A549 treated with dexamethasone at 1 μM for 4 hours (cell line): ENCODE data around the gene ATG2B. TPM values are rescaled to one million over a fixed set of nuclear protein-coding genes. Genes with fewer than 3 reads are reported as not detected.

Experiments
- total RNA-seq: library from RNA; stranded (reverse); fragments of 200-300 nt; extraction: Qiagen RNA extraction; gene quantifications from 5 replicates; pipeline ENCODE4 v1.2.3, GENCODE V29; 2022

ATG2B gene, protein sequence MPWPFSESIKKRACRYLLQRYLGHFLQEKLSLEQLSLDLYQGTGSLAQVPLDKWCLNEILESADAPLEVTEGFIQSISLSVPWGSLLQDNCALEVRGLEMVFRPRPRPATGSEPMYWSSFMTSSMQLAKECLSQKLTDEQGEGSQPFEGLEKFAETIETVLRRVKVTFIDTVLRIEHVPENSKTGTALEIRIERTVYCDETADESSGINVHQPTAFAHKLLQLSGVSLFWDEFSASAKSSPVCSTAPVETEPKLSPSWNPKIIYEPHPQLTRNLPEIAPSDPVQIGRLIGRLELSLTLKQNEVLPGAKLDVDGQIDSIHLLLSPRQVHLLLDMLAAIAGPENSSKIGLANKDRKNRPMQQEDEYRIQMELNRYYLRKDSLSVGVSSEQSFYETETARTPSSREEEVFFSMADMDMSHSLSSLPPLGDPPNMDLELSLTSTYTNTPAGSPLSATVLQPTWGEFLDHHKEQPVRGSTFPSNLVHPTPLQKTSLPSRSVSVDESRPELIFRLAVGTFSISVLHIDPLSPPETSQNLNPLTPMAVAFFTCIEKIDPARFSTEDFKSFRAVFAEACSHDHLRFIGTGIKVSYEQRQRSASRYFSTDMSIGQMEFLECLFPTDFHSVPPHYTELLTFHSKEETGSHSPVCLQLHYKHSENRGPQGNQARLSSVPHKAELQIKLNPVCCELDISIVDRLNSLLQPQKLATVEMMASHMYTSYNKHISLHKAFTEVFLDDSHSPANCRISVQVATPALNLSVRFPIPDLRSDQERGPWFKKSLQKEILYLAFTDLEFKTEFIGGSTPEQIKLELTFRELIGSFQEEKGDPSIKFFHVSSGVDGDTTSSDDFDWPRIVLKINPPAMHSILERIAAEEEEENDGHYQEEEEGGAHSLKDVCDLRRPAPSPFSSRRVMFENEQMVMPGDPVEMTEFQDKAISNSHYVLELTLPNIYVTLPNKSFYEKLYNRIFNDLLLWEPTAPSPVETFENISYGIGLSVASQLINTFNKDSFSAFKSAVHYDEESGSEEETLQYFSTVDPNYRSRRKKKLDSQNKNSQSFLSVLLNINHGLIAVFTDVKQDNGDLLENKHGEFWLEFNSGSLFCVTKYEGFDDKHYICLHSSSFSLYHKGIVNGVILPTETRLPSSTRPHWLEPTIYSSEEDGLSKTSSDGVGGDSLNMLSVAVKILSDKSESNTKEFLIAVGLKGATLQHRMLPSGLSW (N-terminal part only)
- 6.7 to 9.0 TPM (median 8.5 TPM) in 5 replicates for total RNA-seq

DNA sequence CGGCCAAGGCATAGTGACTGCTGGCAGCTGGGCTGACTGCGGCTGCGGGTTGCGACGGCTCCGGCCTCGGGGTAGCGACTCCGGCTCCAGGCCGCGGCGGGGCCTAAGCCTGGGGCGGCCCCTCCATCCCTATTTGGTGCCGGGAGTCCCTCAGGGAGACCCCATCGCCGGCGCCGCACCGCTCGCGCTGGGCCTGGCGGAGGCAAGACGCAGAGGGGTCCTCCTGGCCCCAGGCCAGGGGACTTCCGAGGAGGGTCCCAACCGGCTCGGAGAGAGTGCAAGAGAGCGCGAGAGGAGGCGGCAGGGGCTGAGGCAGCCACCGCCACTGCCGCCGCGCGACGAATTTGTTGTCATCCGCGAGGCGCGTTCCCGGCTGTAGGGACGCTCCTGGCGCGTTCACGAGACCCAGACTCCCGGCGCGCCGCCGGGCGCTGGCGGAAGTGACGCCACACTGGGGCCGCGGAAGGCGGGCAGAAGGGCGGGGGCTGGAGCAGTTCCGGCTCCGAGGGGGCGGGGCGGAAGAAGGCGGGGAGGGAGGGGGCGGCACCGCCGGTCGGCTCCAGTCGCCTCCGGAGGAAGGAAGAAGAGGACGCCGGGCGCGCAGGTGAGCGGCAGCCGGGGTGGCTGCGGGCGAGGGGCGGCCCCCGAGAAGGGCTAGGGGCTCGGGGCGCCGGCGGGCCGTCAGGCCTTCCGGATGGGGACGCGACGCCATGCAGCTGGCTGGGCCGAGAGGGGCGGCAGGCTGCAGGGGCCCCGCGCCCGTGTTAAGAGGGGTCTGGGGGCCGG, at the start of gene ATG2B, which contains the start of gene GSKIP:
Gene ATG2B, minus strand, starts transcription at position 377 of the 786 bp plus-strand sequence. Its CDS starts 365 bp downstream, at position 12.
Gene GSKIP, plus strand, starts transcription at position 562 of the 786 bp plus-strand sequence. CDS start 18,722 bp downstream, outside the sequence.

DNA sequence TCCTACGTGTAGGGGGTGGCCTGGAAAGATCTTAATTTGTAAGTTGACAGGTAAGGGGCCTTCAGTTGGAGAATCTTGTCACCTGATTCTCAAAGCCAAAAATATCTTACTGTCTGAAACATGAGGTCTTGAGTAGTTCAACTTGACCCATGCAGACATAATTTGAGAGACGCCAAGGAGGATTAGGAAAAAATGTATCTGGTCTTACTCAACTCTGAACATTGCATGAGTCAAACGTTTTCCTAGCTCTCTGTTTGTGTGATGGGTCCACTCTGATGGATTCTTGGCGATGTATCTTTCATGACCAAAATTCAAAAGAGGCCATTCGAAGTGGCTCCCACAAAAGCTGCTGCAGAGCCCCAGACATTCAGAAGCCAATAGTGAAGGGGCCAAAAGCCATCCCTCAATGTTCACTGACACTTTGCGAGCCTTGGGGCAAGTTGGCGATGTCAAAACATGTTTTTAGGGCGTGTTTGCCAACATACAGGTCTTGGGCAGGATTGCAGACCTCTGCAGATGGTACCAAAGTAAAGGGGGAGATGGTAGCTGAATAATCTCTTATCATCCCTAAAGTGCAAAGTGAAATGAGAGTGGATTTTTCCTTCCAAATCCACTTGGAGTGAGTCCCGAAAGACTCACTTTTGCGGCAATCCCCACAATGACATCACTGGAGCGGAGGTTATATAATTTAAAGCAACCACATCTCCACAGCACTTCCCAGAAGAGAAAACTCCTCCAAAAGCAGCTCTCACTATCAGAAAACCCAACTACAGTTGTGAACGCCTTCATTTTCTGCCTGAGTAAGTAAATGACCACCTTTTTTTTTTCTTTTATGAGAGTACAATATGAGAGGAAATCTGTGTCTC, 107.4 kb downstream of the ATG2B start, which contains the start of gene BDKRB1:
Gene BDKRB1, plus strand, starts transcription at position 710 of the 866 bp plus-strand sequence. CDS start 7,473 bp downstream, outside the sequence.

Other genes with a start within 250 kb of the ATG2B start
- 0.91 to 1.3 TPM (median 1.1 TPM) in 5 replicates for gene BDKRB2, start 158.5 kb downstream of the ATG2B start, total RNA-seq
- 0.38 to 0.66 TPM (median 0.44 TPM) in 5 replicates for gene BDKRB1, start 107.1 kb downstream of the ATG2B start, total RNA-seq
- gene GSKIP, start 185 bp upstream of the ATG2B start, total RNA-seq, result 15.7 to 22.0 TPM (median 19.7 TPM) in 5 replicates
- 2.2 to 3.1 TPM (median 2.8 TPM) in 5 replicates for gene AK7, start 28.8 kb upstream of the ATG2B start, total RNA-seq
- gene PAPOLA, start 139.0 kb upstream of the ATG2B start, total RNA-seq, result 73.4 to 102 TPM (median 91.6 TPM) in 5 replicates